Stimulated activated CD4-positive, alpha-beta T cell treated with anti-CD3 and anti-CD28 coated beads, Interleukin-15, amount 100 ng/mL, for 48 hours (primary cell): Measurements from ENCODE around the gene RBM18.

Experiments used
- DNase-seq, 2 donors: peaks; one replicate each; pipeline ENCODE4 v3.0.0-alpha.2; 2020; ENCODE audit warnings: low read depth in 2 of 2

Gene RBM18

DNA sequence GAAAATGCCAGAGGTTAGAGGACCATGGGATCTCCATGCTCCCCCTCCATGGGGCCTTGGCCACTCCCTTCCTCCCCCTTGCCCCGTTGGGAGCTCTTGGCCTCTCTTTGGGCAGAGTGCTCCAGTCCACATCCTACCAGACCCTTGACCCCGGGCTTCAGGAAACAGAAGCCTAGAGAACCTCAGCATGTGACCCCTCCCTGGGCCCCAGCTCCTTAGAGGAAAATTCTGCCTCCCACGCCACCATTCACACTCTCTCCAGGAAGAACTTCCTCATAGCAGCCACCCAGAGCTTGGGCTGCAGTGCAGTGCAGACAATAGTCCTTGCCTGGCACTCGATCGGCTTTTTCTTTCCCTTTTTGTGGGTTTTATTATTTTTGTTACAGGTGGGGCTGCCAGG, 41.8 kb downstream of the RBM18 start:
- no peak for DNase-seq

DNA sequence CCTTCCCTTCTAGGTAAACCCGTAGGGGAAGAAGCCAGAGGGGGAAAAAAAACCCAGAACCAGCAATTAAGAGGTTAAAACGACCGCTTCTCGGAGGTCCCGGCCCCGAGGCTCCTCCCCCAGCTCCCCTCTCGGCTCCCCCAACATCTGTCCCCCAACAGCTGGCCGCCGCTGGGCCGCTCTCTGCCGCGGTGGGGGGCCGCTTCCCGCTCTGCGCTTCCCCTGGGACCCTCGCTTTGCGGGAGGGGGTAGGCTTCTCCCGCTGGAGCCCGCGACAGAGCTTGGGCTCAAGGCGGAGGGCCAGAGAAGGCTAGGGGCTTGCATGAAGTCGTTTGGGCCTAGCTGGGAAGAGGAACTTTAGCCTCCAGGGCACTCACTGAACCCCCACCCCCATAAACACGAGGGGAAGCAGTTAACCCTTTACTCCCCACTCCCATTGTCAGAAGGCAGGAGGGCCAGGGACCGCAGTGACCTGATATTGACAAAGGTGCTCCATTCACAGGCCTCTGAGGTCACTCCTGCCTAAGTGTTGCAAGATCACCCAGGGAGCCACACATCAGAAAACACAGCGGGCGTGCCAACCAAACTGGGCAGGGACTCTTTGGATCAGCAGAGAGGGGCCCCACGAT, 43.3 kb downstream of the RBM18 start:
- DNase-seq = no peak

GRCh38 chr9:122220673-122221182, 43.9 kb downstream of the RBM18 start:
- no peak for DNase-seq

- DNase-seq = no peak
Observed at GRCh38 chr9:122219856-122220672, 44.6 kb downstream of the RBM18 start.

GRCh38 chr9:122218935-122219855, 45.4 kb downstream of the RBM18 start:
- DNase-seq = no peak

DNA sequence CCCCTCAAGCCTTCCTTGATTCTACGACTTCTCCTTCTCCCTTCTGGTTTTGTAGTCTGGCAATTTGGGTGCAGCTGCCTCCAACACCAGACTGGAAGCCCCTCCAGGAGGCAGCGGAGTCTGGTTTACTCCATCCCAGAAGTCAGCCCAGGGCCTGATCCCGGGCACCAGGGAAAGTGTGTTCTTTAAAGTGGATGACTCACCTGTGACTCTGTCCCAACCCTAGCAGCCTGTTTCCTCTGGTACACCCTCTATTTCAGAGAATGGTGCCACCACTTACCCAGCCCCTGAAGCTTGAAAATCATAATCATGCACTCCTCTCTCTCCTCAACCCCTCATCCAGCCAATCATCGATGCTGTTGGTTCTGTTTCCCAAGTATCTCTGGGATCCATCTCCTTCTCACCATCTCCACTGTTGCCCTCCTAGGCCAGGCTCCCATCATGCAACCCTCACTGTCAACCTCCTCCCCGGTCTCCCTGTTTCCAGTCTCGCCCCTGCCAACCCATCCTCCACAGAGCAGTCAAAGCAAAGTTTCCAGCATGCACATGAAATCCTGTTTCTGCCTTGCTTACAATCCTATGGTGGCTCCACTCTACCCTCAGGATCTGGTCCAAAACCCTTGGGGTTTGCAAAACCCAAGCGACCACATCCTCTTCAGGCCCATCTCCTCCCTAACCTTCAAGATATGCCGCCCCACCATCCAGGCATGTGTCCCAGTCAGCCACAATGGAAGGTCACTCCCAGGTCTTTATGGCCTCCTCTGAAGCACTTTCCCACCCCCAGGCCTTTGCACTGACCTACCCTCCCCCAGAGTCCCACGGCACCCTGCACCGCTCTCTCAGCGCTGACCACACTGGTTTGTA, 46.3 kb downstream of the RBM18 start:
- no peak for DNase-seq

GRCh38 chr9:122217640-122218039, 47.0 kb downstream of the RBM18 start:
- DNase-seq = no peak

DNA sequence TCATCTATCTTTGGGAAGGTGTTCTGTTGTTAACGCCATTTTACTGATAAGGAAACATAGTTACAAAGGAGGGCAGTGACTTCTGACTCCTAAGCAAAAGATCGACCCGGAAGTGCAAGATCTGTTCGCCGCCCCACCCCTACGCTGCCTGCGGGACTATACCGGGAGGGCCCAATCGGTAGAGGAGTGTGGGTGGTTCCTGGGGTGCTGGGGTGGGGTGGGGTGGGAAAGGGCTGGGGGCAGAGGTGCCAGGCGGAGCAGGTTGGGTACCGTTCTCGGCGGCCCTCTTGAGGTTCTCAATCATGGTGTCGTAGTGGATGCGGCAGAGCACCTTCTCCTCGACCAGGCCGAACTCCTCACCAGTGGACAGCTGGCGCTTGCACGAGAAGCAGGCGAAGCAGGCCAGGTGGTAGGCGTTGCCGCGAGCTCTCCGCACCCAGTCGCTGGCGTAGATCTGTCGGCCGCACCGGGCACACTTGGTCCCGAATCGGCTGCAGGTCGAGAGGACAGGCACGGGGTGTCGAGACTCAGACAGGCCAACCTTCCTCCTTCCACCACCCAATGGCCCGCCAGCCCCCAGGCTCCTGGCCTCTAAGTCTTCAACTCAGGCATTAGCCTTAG, 47.7 kb downstream of the RBM18 start:
- no peak for DNase-seq

- DNase-seq = no peak
Observed at GRCh38 chr9:122216138-122216797, 48.4 kb downstream of the RBM18 start.

DNA sequence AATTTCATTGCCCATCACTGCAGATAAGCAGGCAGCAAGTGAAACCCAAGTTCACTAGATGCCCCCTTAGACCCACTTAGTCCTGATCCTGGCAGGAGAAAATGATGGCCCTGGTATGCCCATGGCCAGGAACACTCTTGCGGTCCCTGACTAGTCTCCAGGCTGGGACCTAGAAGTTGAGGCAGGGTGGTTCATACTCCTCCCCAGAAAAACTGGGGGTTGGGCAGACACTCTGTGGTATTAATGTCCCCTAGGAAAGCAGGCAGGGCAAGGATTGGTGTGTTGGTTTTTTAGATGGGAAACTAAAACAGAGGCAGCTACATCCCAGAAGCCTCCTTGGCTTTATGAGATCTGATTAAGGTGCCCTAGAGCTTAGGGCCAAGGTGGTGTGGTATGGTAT, 49.0 kb downstream of the RBM18 start:
- DNase-seq = no peak

GRCh38 chr9:122214507-122214906, 50.1 kb downstream of the RBM18 start:
- DNase-seq = no peak

DNA sequence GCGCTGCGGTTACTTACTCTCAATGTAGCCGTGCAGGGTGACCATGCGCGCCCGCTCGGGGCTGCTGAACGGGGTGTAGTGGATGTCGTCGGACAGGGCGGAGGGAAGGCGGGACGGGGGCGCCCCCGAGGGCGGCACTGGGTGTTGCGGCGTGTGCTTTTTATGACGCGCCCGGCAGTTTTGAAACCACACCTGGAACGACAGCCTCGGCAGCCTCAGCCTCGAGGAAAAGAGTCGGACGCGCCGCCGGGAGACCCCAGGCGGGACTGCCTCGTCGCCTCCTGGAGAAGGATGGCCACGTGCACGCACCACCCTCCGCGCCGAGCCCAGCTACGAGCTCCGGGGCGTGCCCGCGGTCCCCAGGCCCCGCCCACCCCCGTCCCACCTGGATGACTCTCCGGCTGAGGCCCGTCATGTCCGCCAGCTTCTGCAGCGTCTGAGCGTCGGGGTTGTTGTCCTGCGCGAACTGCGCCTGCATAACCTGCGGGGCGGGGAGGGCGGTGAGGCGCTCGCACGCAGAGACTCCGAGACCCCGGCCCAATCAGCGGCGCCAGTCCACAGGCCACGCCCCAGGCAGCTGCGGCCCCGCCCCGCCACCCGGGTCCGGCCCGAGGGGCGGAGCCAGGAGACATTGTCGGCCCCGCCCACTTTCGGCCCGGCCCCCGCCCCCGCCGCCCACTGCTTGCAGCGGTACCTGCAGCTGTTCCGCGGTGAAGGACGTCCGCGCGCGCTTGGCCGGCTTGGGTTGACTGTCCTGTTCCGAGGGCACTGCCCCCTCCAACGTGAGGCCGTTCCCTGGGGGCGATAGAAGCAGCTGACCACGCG, 50.8 kb downstream of the RBM18 start:
- DNase-seq = peak; percentile 44 to 48

DNA sequence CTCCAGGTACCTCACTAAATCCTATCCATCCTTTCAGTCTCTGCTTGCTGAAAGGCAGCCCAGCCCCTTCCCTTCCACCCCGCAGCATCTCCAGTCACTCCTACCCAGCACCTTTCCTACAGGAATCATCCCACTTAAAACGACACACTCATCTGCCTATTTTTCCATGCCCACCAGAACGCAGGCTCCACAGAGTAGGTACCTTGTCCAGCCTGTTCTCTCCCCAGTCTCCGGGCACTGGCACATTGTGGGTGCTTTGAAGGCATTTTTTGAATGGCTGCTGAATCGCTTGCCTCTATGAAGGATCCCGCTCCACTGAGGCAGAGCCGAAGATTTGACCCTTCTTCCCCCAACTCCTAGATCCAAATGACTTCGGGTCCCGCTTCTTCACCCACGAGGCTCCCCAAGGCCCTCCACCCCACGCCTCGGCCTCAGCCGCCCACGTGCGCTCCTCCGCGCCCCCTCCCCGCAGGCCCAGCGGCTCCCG, 51.5 kb downstream of the RBM18 start:
- no peak for DNase-seq

DNA sequence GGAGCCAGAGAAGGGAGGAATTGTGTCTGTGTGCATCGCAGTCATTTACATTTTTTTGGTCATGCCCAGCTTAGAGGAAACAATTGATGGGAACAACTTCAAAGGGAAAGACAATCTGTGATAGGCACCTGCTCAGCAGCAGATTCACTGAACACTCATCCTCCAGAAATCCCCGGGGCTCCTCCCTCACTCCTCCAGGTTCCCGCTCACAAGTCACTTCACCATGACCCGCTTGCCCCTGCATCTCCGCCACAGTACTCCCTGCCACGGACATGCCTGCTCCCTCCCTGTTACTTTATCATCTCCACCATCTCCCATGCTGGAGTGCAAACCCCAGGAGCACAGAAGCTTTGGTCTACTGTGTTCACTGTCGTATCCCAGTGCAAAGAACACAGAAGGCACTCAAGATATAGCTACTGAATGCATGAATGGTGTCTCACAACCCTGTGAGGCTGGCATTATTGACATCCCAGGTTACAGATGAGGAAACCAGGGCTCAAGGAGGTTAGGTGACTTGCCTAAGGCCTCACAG, 52.1 kb downstream of the RBM18 start:
- DNase-seq = no peak

- DNase-seq = no peak
Observed at GRCh38 chr9:122209451-122209850, 55.2 kb downstream of the RBM18 start.

- no peak for DNase-seq
Observed at GRCh38 chr9:122207096-122207495, 57.5 kb downstream of the RBM18 start.

- no peak for DNase-seq
Observed at GRCh38 chr9:122206118-122207046, 58.3 kb downstream of the RBM18 start.

GRCh38 chr9:122205176-122205575, 59.5 kb downstream of the RBM18 start:
- no peak for DNase-seq
